ENCODE data around the gene MLLT11.
"Not testable (repeated sequence)": the region's sequence is repeated elsewhere in the genome, so short reads cannot be mapped to it uniquely, and the experiment has no call there.

Gene MLLT11

GRCh38 chr1:151058692-151059091 is 1.5 kb upstream of the MLLT11 start:
- DNase-seq, result peak; percentile 77

- peak; percentile 78 for DNase-seq
Observed at GRCh38 chr1:151059109-151060006, 839 bp upstream of the MLLT11 start, which contains the start of gene CDC42SE1. Gene CDC42SE1 (minus strand): TSS chr1:151059622. CDS start chr1:151055730, 3,892 bp downstream.

- DNase-seq, result no peak
Observed at GRCh38 chr1:151060657-151061421, 642 bp downstream of the MLLT11 start.

DNA sequence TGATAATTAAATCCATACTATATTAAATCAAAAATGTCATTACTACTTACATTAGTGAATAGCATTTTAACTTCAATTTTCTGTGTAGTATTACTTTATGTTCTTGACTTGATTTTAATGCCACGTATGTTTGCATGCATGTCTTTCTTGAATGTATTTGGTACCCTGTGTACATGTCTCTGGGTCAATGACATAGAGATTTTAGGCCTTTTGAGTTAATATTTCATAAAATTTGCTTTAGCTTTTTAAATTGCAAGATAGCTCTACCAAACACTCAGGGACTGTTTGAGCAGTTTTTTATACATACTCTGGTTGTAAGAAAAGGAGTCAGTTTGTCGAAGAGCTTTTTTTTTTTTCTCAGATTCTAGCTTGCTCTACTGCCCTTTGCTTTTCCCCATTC is 1.5 kb downstream of the MLLT11 start:
- no peak for DNase-seq

DNA sequence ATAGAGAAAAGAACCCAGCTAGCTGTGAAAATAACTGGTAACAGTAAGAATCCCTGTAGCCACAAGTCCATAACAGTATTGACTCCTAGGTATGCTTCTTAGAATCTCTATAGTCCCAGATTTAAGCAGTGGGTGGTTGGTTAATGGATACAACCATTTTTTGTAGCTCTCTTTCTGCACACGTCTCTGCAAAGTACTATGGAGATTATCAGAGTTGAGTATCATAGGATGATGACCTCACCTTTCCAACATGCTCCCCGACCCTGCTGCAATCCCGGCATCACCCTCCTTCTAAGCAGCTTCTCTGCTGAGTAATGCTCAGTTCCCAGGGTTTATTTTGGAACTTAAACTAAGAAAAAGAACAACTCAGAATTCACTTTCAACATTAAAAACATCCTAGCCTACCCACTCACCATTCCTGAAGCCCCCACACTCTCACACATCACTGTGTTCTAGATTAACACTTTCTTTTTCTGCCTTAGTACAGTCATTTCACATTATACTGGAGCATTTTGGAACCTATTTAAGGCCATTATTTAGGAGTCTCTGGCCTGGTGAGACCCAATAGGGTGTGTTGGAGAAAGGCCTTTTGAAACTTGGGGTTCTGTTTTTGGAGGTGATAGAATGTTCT is 2.7 kb downstream of the MLLT11 start:
- DNase-seq, result no peak

- DNase-seq, result no peak
Observed at GRCh38 chr1:151065089-151065645, 5.0 kb downstream of the MLLT11 start.

GRCh38 chr1:151067185-151067584 is 7.0 kb downstream of the MLLT11 start:
- DNase-seq, result no peak

GRCh38 chr1:151069103-151069486 is 8.9 kb downstream of the MLLT11 start:
- DNase-seq, result no peak

GRCh38 chr1:151070474-151071276 is 10.5 kb downstream of the MLLT11 start, which contains the start of gene GABPB2:
Gene GABPB2 (plus strand): TSS chr1:151070761. CDS start chr1:151088190, 17,429 bp downstream.
- DNase-seq, result peak; percentile 95

- DNase-seq, result no peak
Observed at GRCh38 chr1:151072224-151072623, 12.0 kb downstream of the MLLT11 start.

DNA sequence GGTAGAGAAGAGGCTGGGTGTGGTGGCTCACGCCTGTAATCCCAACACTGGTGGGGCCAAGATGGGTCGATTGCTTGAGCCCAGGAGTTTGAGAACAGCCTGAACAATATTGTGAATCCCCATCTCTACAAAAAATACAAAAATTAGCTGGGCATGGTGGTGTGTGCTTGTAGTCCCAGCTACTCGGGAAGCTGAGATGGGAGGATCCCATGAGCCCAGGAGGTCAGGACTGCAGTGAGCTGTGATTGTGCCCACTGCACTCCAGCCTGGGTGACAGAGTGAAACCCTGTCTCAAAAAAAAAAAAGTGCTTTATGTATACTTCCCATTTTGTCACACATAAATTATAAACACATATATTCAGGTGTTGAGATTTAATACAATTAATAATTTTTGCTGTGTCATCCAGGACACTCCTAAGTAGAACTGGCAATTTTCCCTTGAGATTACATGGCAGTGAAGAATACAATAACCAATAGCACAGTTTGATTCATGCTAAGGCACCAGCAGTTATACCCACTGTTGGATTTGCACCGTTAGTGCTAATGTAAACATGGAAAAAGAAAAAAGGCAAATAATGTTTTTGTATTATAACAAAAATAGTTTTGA is 25.9 kb downstream of the MLLT11 start:
- no peak for DNase-seq

- not testable (repeated sequence) for DNase-seq
Observed at GRCh38 chr1:151097426-151097825, 37.2 kb downstream of the MLLT11 start.

DNA sequence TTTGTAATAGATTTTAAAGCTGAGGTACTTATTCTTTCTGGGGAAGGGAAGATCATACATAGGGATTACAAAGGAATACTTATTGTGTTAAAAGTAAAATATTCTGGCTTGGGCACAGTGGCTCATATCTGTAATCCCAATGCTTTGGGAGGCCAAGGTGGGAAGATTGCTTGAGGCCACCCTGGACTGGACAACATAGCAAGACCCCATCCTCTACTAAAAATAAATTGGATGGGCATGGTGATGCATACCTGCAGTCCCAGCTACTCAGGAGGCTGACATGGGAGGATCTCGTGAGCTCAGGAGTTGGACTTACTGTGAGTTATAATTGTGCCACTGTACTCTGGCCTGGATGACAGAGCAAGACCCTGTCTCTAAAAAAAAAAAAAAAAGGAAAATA is 37.9 kb downstream of the MLLT11 start:
- DNase-seq, result no peak

DNA sequence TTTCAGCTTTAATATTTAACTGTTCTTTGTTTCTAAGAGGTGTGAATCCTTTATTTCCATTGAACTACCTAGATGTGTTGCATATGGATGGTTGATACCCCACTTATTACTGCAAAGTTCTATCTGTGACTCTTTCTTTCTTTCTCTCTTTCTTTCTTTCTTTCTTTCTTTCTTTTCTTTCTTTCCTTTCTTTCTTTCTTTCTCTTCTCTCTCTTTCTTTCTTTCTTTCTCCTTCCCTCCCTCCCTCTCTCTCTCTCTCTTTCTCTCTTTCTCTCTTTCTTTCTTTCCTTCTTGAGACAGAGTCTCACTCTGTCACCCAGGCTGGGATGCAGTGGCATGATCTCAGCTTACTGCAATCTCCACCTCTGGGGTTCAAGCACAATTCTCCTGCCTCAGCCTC is 44.4 kb downstream of the MLLT11 start:
- DNase-seq, result no peak

DNA sequence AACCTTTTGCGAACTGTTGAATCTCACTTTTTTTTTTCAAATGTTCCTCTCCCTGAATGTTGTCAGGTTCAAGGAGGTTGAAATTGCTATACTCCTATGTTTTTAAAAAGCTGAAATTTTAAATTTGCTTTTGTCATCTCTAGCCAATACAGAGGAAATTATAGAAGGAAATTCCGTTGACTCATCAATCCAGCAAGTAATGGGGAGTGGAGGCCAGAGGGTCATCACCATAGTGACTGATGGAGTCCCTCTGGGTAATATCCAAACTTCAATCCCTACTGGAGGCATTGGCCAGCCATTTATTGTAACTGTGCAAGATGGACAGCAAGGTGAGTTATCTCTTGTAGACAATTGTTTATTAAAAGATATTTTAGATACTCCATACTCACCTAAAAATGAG is 46.7 kb downstream of the MLLT11 start:
- no peak for DNase-seq

- no peak for DNase-seq
Observed at GRCh38 chr1:151108331-151108730, 48.1 kb downstream of the MLLT11 start.

DNA sequence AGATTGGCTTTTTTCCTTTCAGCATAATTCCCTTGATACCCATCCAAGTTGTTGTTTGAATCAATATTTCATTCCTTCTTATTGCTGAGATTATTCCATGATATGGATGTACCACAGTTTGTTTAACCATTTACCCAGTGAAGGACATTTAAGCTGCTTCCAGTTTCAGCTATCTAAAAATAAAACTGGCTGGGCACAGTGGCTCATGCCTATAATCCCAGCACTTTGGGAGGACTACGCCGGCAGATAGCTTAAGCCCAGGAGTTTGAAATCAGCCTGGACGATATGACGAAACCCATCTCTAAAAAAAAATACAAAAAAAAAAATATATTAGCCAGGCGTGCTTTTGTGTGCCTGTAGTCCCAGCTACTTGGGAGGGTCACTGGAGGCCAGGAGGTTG is 53.7 kb downstream of the MLLT11 start:
- DNase-seq, result no peak
